Vagina (tissue), 2 donors: ENCODE results near the gene CD164L2. TPM values are rescaled to one million over a fixed set of nuclear protein-coding genes. Genes with fewer than 3 reads are reported as not detected.

Source experiments
- DNase-seq, 2 donors: peaks; one replicate each; pipeline ENCODE4 v3.0.0-alpha.2; 2017; ENCODE audit errors: extremely low spot score in 2 of 2
- H3K27ac ChIP-seq: fragments of 200-600 bp; sonication (generic); one replicate; pipeline ENCODE4 v1.5.1; 2019
- H3K27me3 ChIP-seq: fragments of 200-600 bp; sonication (generic); one replicate; pipeline ENCODE4 v1.5.1; 2019
- H3K36me3 ChIP-seq, 2 donors: fragments of 200-600 bp; sonication (generic); one replicate each; pipeline ENCODE4 v1.5.1; 2017 to 2019
- H3K4me1 ChIP-seq: fragments of 200-600 bp; sonication (generic); one replicate; pipeline ENCODE4 v1.5.1; 2019
- H3K4me3 ChIP-seq, 2 donors: fragments of 200-600 bp; sonication (generic); 1 replicate in 1 of 2; 2 replicates in 1 of 2; pipeline ENCODE4 v1.5.1; 2016 to 2019
- H3K9me3 ChIP-seq: fragments of 200-600 bp; sonication (generic); one replicate; pipeline ENCODE4 v1.5.1; 2019
- CTCF ChIP-seq, 3 experiments: fragments of 450-650 bp in 2 of 3; fragments of 200-600 bp in 1 of 3; sonication (generic) in 1 of 3; IDR thresholded peaks; one replicate each; pipeline ENCODE4 v1.5.1; 2017 to 2019; ENCODE audit warnings: antibody characterized with exemption in 3 of 3, mild to moderate bottlenecking in 2 of 3, moderate library complexity in 2 of 3
- POLR2A ChIP-seq, 2 donors: fragments of 450-650 bp; IDR thresholded peaks; one replicate each; pipeline ENCODE4 v1.6.1; 2017; ENCODE audit warnings: antibody characterized with exemption in 2 of 2, mild to moderate bottlenecking in 2 of 2, moderate library complexity in 2 of 2
- POLR2AphosphoS5 ChIP-seq, 2 donors: sonication (generic); formaldehyde crosslinking; IDR thresholded peaks; one replicate each; pipeline ENCODE4 v1.9.0; 2017; ENCODE audit warnings: antibody characterized with exemption in 2 of 2, mild to moderate bottlenecking in 2 of 2, low read depth in 1 of 2; ENCODE audit not compliant: insufficient read depth in 1 of 2
- intact Hi-C: fragments of 100-400 bp; cut with DNase I; formaldehyde crosslinking; loops from one replicate; pipeline ENCODE4 v1.15.1; 2023
- total RNA-seq: library from RNA; depleted of rRNA; stranded (reverse); fragments of >200 nt; gene quantifications from one replicate; pipeline ENCODE4 v1.2.3, GENCODE V29; 2016

CD164L2 gene
- total RNA-seq, 1 donor from 2014 or later: 7.6 TPM

- TF ChIP-seq POLR2A (IDR thresholded peaks at IDR 0.05): no peak
- no peak for TF ChIP-seq CTCF (IDR thresholded peaks at IDR 0.05)
- no peak for TF ChIP-seq POLR2AphosphoS5 (IDR thresholded peaks at IDR 0.05; ENCODE audit: insufficient read depth in 1 of 2, low read depth in 1 of 2)
- Histone ChIP-seq H3K36me3 (peaks cover 0 to 34% of the 10 kb centered on the region in 2 donors), H3K4me3 (peak overlapping the region; percentile 75 to 97), H3K9me3 (no peaks in the 10 kb centered on the region), H3K4me1 (peaks cover 51% of the 10 kb centered on the region), H3K27ac (peak overlapping the region; percentile 99), H3K27me3 (no peaks in the 10 kb centered on the region)
- intact Hi-C loops: no loop called here
- no peak for DNase-seq
These were observed 17.1 kb downstream of the CD164L2 start for GRCh38 chr1:27366113-27366410.

- peak in 1 of 2 donors; percentile 97 for DNase-seq
- Histone ChIP-seq H3K4me3 (peak overlapping the region; percentile 75 to 97), H3K27ac (peak overlapping the region; percentile 99), H3K36me3 (peaks cover 0 to 38% of the 10 kb centered on the region in 2 donors), H3K9me3 (no peaks in the 10 kb centered on the region), H3K27me3 (no peaks in the 10 kb centered on the region), H3K4me1 (peaks cover 51% of the 10 kb centered on the region)
- intact Hi-C loops: no loop called here
- TF ChIP-seq CTCF (IDR thresholded peaks at IDR 0.05) (no peak), POLR2AphosphoS5 (IDR thresholded peaks at IDR 0.05; ENCODE audit: insufficient read depth in 1 of 2, low read depth in 1 of 2) (peak; percentile 18 to 76), POLR2A (IDR thresholded peaks at IDR 0.05) (peak in 1 of 2 donors; percentile 70)
These were observed 17.6 kb downstream of the CD164L2 start for GRCh38 chr1:27365372-27366112.

GRCh38 chr1:27364696-27365371, 18.3 kb downstream of the CD164L2 start:
- no peaks in the 10 kb centered on the region for H3K27me3 ChIP-seq
- TF ChIP-seq POLR2A (IDR thresholded peaks at IDR 0.05): no peak
- TF ChIP-seq POLR2AphosphoS5 (IDR thresholded peaks at IDR 0.05; ENCODE audit: insufficient read depth in 1 of 2, low read depth in 1 of 2): no peak
- TF ChIP-seq CTCF (IDR thresholded peaks at IDR 0.05): no peak
- intact Hi-C loops: no loop called here
- no peaks in the 10 kb centered on the region for H3K9me3 ChIP-seq
- peaks cover 51% of the 10 kb centered on the region for H3K4me1 ChIP-seq
- no peak for DNase-seq
- peaks cover 0 to 45% of the 10 kb centered on the region in 2 donors for H3K36me3 ChIP-seq
- peak overlapping the region; percentile 75 to 97 for H3K4me3 ChIP-seq
- H3K27ac ChIP-seq: peak overlapping the region; percentile 99

GRCh38 chr1:27363766-27364695, 19.1 kb downstream of the CD164L2 start:
- TF ChIP-seq CTCF (IDR thresholded peaks at IDR 0.05): no peak
- no peaks in the 10 kb centered on the region for H3K9me3 ChIP-seq
- DNase-seq: no peak
- no peak overlapping the region for H3K4me3 ChIP-seq
- peaks cover 44% of the 10 kb centered on the region for H3K4me1 ChIP-seq
- peak overlapping the region; percentile 99 for H3K27ac ChIP-seq
- intact Hi-C loops: no loop called here
- no peaks in the 10 kb centered on the region for H3K27me3 ChIP-seq
- peaks cover 0 to 53% of the 10 kb centered on the region in 2 donors for H3K36me3 ChIP-seq
